HG02759 (cell line): ENCODE measurements around the gene CDKAL1.
"Not testable (repeated sequence)": the region's sequence is repeated elsewhere in the genome, so short reads cannot be mapped to it uniquely, and the experiment has no call there.

Experiments
- ATAC-seq: cut with Tn5 transposase; IDR thresholded peaks from one replicate; pipeline ENCODE4 v1.9.1; 2021; ENCODE audit warnings: mild to moderate bottlenecking, moderate library complexity; ENCODE audit not compliant: unreplicated experiment

CDKAL1 gene

GRCh38 chr6:21048047-21048446, 513.8 kb downstream of the CDKAL1 start:
- no peak for ATAC-seq

- ATAC-seq = no peak
Measured at GRCh38 chr6:21049148-21049547, 514.9 kb downstream of the CDKAL1 start.

- no peak for ATAC-seq
Measured at GRCh38 chr6:21049572-21049971, 515.3 kb downstream of the CDKAL1 start.

- no peak for ATAC-seq
Measured at GRCh38 chr6:21050935-21051334, 516.7 kb downstream of the CDKAL1 start.

- no peak for ATAC-seq
Measured at GRCh38 chr6:21051777-21052176, 517.5 kb downstream of the CDKAL1 start.

- ATAC-seq = no peak
Measured at GRCh38 chr6:21053612-21054011, 519.4 kb downstream of the CDKAL1 start.

- ATAC-seq = not testable (repeated sequence)
Measured at GRCh38 chr6:21055480-21055879, 521.2 kb downstream of the CDKAL1 start.

GRCh38 chr6:21061892-21062291, 527.6 kb downstream of the CDKAL1 start:
- no peak for ATAC-seq

GRCh38 chr6:21064756-21065340, 530.6 kb downstream of the CDKAL1 start:
- no peak for ATAC-seq

GRCh38 chr6:21067521-21067920, 533.3 kb downstream of the CDKAL1 start:
- no peak for ATAC-seq

GRCh38 chr6:21070620-21071019, 536.4 kb downstream of the CDKAL1 start:
- no peak for ATAC-seq

- no peak for ATAC-seq
Measured at GRCh38 chr6:21071780-21072468, 537.7 kb downstream of the CDKAL1 start.

GRCh38 chr6:21073318-21073839, 539.1 kb downstream of the CDKAL1 start:
- no peak for ATAC-seq

GRCh38 chr6:21074484-21074883, 540.2 kb downstream of the CDKAL1 start:
- ATAC-seq = no peak

- ATAC-seq = no peak
Measured at GRCh38 chr6:21075986-21076385, 541.7 kb downstream of the CDKAL1 start.

- no peak for ATAC-seq
Measured at GRCh38 chr6:21078497-21078896, 544.2 kb downstream of the CDKAL1 start.

- ATAC-seq = no peak
Measured at GRCh38 chr6:21079468-21080048, 545.3 kb downstream of the CDKAL1 start.

- ATAC-seq = no peak
Measured at GRCh38 chr6:21080221-21080620, 546.0 kb downstream of the CDKAL1 start.

GRCh38 chr6:21082091-21082490, 547.8 kb downstream of the CDKAL1 start:
- no peak for ATAC-seq

- ATAC-seq = no peak
Measured at GRCh38 chr6:21083708-21084107, 549.5 kb downstream of the CDKAL1 start.

GRCh38 chr6:21084656-21085055, 550.4 kb downstream of the CDKAL1 start:
- no peak for ATAC-seq

GRCh38 chr6:21085211-21085610, 551.0 kb downstream of the CDKAL1 start:
- ATAC-seq = no peak
